EL (cell line): ENCODE measurements around the gene PLA1A.
"Not testable (repeated sequence)": the region's sequence is repeated elsewhere in the genome, so short reads cannot be mapped to it uniquely, and the experiment has no call there.

ENCODE experiments used
- DNase-seq: peaks from one replicate; pipeline ENCODE4 v3.0.0-alpha.2; 2016

PLA1A gene

DNA sequence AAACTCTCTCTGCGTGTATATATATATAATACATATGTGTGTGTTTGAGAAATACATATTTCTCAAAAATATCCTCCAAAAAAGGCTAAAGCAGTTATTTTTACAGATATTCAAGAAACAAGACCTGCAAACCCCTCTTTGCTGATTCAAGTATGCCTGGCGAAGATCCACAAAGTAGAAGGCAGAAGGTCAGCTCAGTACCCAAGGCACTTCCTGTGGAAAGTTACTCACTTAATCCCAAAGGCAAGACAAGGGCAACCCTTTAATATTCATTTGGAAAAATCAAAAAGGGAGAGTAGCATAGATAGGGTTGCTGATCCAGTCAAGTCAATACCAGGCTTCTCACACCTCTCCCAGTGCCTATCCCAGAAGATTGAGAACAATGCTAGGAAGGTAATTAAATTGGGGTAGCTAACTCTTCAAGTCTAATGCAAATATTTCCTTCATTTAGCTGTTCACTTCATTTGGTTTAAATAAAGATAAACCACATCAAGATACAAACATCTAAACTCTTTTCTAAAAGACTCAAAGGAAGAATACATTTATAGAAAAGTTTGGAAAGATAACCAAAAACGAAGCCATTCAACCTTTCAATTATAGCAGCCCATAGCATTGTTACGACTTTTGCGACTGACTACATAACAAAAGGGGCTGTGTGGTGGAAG lies 72.4 kb downstream of the PLA1A start:
- DNase-seq, result peak; percentile 44

- no peak for DNase-seq
Observed at GRCh38 chr3:119672776-119673175, 75.1 kb downstream of the PLA1A start.

DNA sequence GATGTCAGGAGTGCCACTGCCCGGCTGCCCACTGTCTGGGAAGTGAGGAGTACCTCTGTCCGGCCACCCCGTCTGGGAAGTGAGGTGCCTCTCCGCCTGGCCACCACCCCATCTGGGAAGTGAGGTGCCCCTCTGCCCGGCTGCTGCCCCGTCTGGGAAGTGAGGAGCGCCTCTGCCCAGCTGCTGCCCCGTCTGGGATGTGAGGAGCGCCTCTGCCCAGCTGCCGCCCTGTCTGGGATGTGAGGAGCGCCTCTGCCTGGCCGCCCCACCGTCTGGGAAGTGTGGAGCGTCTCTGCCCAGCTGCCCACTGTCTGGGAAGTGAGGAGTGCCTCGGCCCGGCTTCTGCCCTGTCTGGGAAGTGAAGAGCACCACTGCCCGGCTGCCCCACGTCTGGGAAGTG lies 76.2 kb downstream of the PLA1A start:
- no peak for DNase-seq

- no peak for DNase-seq
Observed at GRCh38 chr3:119675188-119675874, 77.6 kb downstream of the PLA1A start.

DNA sequence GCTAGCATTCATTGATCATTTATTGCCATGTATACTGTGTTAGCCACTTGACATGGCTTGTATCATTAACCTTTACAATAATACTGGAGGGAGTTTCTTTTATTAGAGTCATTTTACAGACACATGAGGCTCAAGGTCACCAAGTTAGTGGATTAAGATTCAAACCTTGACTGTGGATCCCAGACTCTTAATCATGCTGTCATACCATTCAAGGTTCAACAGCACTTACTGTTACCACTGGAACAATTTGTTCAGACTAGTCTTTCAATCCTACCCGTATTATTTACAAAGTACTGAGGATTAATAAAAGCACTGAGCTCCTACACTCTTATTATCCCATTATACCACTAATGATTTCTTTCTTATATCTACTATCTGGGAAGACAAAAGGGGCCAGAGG lies 78.3 kb downstream of the PLA1A start:
- no peak for DNase-seq

- peak; percentile 96 for DNase-seq
Observed at GRCh38 chr3:119676771-119677640, 79.3 kb downstream of the PLA1A start, which contains the start of gene COX17. TSS of gene COX17 (minus strand) at chr3:119677406. CDS start at chr3:119677310, 96 bp downstream.

- no peak for DNase-seq
Observed at GRCh38 chr3:119677641-119677934, 79.9 kb downstream of the PLA1A start.

DNA sequence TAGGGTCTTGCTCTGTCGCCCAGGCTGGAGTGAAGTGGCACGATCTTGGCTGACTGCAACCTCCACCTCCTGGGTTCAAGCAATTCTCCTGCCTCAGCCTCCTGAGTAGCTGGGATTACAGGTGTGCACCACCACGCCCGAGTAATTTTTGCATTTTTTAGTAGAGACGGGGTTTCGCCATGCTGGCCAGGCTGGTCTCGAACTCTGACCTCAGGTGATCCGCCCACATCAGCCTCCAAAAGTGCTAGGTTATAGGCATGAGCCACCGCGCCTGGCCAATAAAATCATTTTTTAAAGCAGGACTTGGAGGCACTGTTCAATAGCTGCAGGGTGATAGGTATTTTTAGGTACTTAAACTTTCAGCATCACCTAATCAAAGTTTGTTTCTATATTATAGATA lies 80.5 kb downstream of the PLA1A start:
- DNase-seq, result not testable (repeated sequence)
